Gastroesophageal sphincter (tissue), 4 donors: Measurements from ENCODE around the gene CRIM1. TPM values are rescaled to one million over a fixed set of nuclear protein-coding genes. Genes with fewer than 3 reads are reported as not detected.

Experiments used
- ATAC-seq: fragments of 150-250 bp; one replicate; pipeline ENCODE4 v1.9.1; 2016; ENCODE audit warnings: mild to moderate bottlenecking, moderate library complexity
- H3K27ac ChIP-seq, 4 donors: fragments of 200-600 bp; sonication (generic) in 3 of 4; 1 replicate in 3 of 4; 2 replicates in 1 of 4; pipeline ENCODE4 v1.5.1; 2016 to 2019
- H3K27me3 ChIP-seq: fragments of 200-600 bp; sonication (generic); one replicate; pipeline ENCODE4 v1.5.1; 2019
- H3K36me3 ChIP-seq, 2 donors: fragments of 200-600 bp; sonication (generic); one replicate each; pipeline ENCODE4 v1.5.1; 2019; ENCODE audit warnings: control low read depth in 1 of 2
- H3K4me1 ChIP-seq, 3 donors: fragments of 200-600 bp; sonication (generic); 1 replicate in 2 of 3; 2 replicates in 1 of 3; pipeline ENCODE4 v1.5.1; 2016 to 2019; ENCODE audit warnings: control low read depth in 2 of 3
- H3K4me3 ChIP-seq, 2 donors: fragments of 200-600 bp; sonication (generic); one replicate each; pipeline ENCODE4 v1.5.1; 2019; ENCODE audit warnings: mild to moderate bottlenecking in 1 of 2, moderate library complexity in 1 of 2
- H3K9me3 ChIP-seq, 3 donors: fragments of 200-600 bp; sonication (generic); one replicate each; pipeline ENCODE4 v1.5.1; 2017 to 2019; ENCODE audit warnings: control low read depth in 2 of 3
- CTCF ChIP-seq, 4 experiments: fragments of 200-600 bp in 2 of 4; fragments of 450-650 bp in 2 of 4; sonication (generic) in 1 of 4; IDR thresholded peaks; one replicate each; pipeline ENCODE4 v1.5.1; 2017 to 2019; ENCODE audit warnings: antibody characterized with exemption in 4 of 4, mild to moderate bottlenecking in 2 of 4, moderate library complexity in 2 of 4
- EP300 ChIP-seq: sonication (generic); formaldehyde crosslinking; IDR thresholded peaks from one replicate; pipeline ENCODE4 v1.6.1; 2017; ENCODE audit warnings: antibody characterized with exemption, mild to moderate bottlenecking
- POLR2A ChIP-seq, 2 donors: fragments of 450-650 bp; IDR thresholded peaks; one replicate each; pipeline ENCODE4 v1.6.1; 2017; ENCODE audit warnings: antibody characterized with exemption in 2 of 2, mild to moderate bottlenecking in 2 of 2, moderate library complexity in 1 of 2
- POLR2AphosphoS5 ChIP-seq: sonication (generic); formaldehyde crosslinking; IDR thresholded peaks from one replicate; pipeline ENCODE4 v1.6.1; 2017; ENCODE audit warnings: antibody characterized with exemption
- WGBS, 2 donors: methylation state at CpG; one replicate each; pipeline ENCODE4 v1.1.5; 2018; ENCODE audit warnings: low coverage in 1 of 2; 5-methylcytosine and 5-hydroxymethylcytosine counted together
- total RNA-seq, 4 donors: library from RNA; depleted of rRNA; stranded (reverse); fragments of >200 nt; gene quantifications; one replicate each; pipeline ENCODE4 v1.1.0, GENCODE V29; 2016

Gene CRIM1
- total RNA-seq, 4 donors from 2014 or later: 150 to 342 (median 203) TPM

DNA sequence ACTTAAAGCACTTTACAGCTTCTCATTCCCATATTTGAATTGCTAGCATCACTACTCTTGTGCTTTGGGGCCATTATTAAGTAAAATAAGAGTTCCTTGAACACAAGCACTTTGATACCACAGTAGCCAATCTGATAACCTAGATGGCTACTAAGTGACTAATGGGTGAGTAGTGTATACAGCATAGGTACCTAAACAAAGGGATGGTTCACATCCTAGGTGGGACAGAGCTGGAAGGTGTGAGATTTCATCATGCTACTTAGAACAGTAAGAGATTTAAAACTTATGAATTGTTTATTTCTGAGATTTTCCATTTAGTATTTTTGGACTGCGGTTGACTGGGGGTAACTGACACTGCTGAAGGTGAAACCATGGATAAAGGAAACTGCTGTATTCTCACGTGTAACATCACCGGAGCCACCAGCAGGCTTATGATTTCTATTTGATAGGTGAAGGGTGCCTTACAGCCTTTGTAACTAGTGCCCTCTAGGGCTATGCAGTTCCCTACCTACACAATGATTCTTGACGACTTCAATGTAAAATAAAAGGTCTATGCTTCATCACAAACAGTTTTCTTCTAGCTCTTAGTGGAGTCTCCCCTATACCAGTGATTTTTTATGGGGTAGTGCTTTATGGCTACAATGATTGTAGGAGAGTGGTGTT, 22.1 kb upstream of the CRIM1 start:
- Histone ChIP-seq H3K9me3 (no peaks in the 10 kb centered on the region), H3K27me3 (no peaks in the 10 kb centered on the region), H3K27ac (no peak overlapping the region), H3K4me3 (no peak overlapping the region), H3K36me3 (no peaks in the 10 kb centered on the region), H3K4me1 (peaks cover 0 to 13% (median 0%) of the 10 kb centered on the region in 3 donors)
- WGBS, 2 donors: 58 to 68% methylated on average over 4 of the region's 4 CpGs
- TF ChIP-seq CTCF (IDR thresholded peaks at IDR 0.05) (no peak), POLR2AphosphoS5 (no peak), POLR2A (IDR thresholded peaks at IDR 0.05) (no peak), EP300 (no peak)
- no peak for ATAC-seq

DNA sequence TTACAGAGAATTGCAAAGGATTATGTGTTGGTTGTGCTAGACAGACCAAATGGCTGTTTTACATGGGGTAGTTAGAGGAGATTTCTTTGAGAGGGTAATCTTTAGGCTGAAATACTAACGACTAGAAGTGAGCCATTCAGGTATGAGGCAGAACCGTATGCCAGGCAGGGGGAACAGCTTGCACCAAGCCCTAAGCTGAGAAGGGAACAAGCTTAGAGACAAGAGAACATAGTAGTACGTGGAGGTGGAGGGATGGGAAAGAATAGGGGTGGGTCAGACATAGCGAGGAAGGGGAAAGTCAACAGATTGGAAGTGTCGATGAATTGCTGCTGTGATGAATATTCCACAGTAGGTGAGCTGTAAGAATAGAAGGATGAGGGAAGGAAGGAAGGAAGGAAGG, 20.0 kb upstream of the CRIM1 start:
- Histone ChIP-seq H3K4me3 (no peak overlapping the region), H3K4me1 (peaks cover 0 to 4% (median 0%) of the 10 kb centered on the region in 3 donors), H3K9me3 (no peaks in the 10 kb centered on the region), H3K27me3 (no peaks in the 10 kb centered on the region), H3K36me3 (no peaks in the 10 kb centered on the region), H3K27ac (no peak overlapping the region)
- ATAC-seq: no peak
- no peak for TF ChIP-seq CTCF (IDR thresholded peaks at IDR 0.05)
- WGBS, 2 donors: 82 to 84% methylated on average over 5 of the region's 5 CpGs

GRCh38 chr2:36336321-36336720, 19.3 kb upstream of the CRIM1 start:
- no peaks in the 10 kb centered on the region for H3K36me3 ChIP-seq
- H3K27me3 ChIP-seq: no peaks in the 10 kb centered on the region
- H3K27ac ChIP-seq: no peak overlapping the region
- H3K4me3 ChIP-seq: no peak overlapping the region
- no peaks in the 10 kb centered on the region for H3K9me3 ChIP-seq
- ATAC-seq: no peak
- H3K4me1 ChIP-seq: no peaks in the 10 kb centered on the region
- no peak for TF ChIP-seq POLR2A (IDR thresholded peaks at IDR 0.05)
- TF ChIP-seq EP300: no peak
- no peak for TF ChIP-seq POLR2AphosphoS5
- TF ChIP-seq CTCF (IDR thresholded peaks at IDR 0.05): no peak
- 87 to 96% methylated on average over 2 of the region's 2 CpGs for WGBS, 2 donors

DNA sequence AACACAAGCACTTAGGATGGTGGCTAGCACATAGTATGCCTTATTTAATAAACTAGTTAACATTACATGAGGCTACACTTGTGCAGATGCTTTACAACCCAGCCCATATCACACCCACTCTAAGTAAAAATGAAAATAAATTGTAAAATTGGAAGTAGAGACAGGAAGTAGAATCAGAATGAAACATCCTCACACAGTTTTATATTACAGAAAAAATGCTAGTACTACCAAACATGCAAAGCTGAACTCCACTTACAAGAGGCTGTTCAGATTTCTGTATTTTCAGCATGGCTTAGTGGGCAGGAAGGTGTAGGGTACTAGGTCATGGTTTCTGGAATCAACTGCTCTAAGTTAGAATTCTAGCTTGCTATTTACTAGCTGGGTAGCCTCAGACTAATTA, 18.2 kb upstream of the CRIM1 start:
- ATAC-seq: no peak
- TF ChIP-seq CTCF (IDR thresholded peaks at IDR 0.05) (no peak), POLR2A (IDR thresholded peaks at IDR 0.05) (no peak), EP300 (no peak), POLR2AphosphoS5 (no peak)
- no peaks in the 10 kb centered on the region for H3K4me1 ChIP-seq
- no peak overlapping the region for H3K4me3 ChIP-seq
- no peaks in the 10 kb centered on the region for H3K36me3 ChIP-seq
- no peak overlapping the region for H3K27ac ChIP-seq
- H3K9me3 ChIP-seq: no peaks in the 10 kb centered on the region
- no peaks in the 10 kb centered on the region for H3K27me3 ChIP-seq

GRCh38 chr2:36338124-36338826, 17.3 kb upstream of the CRIM1 start:
- Histone ChIP-seq H3K4me1 (no peaks in the 10 kb centered on the region), H3K9me3 (no peaks in the 10 kb centered on the region), H3K27me3 (no peaks in the 10 kb centered on the region), H3K27ac (no peak overlapping the region), H3K4me3 (no peak overlapping the region), H3K36me3 (no peaks in the 10 kb centered on the region)
- 51 to 77% methylated on average over 2 to 3 of the region's 3 CpGs for WGBS, 2 donors
- no peak for TF ChIP-seq EP300
- TF ChIP-seq POLR2AphosphoS5: no peak
- no peak for TF ChIP-seq POLR2A (IDR thresholded peaks at IDR 0.05)
- no peak for ATAC-seq
